Uterus (tissue), 2 donors: Measurements from ENCODE around the gene PSAP.

Experiments
- POLR2A ChIP-seq, 2 donors: fragments of 450-650 bp; IDR thresholded peaks; one replicate each; pipeline ENCODE4 v1.6.1; 2016; ENCODE audit warnings: antibody characterized with exemption in 2 of 2, mild to moderate bottlenecking in 1 of 2, moderate library complexity in 1 of 2
- TF ChIP-seq, protein P1 (sequence below), 4 experiments: fragments of 200-600 bp in 2 of 4; fragments of 450-650 bp in 2 of 4; sonication (generic) in 2 of 4; IDR thresholded peaks; one replicate each; pipeline ENCODE4 v1.5.1; 2016 to 2019; ENCODE audit warnings: antibody characterized with exemption in 4 of 4, mild to moderate bottlenecking in 2 of 4, moderate library complexity in 1 of 4

DNA sequence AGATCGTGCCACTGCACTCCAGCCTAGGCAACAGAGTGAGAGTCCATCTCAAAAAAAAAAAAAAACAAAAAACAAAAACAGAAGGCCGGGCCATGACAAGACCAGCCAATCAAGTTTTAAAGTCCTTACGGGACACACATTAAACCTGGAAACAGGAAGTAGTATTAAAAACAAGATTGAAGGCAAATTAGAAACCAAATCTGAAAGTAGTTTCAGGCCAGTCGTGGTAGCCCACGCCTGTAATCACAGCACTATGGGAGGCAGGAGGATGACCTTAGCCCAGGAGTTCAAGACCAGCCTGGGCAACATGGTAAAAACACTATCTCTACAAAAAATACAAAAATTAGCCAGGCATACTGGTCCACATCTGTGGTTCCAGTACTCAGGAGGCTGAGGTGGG, 18.1 kb downstream of the PSAP start:
- TF ChIP-seq POLR2A (IDR thresholded peaks at IDR 0.05) = no peak
- TF ChIP-seq, protein P1, sequence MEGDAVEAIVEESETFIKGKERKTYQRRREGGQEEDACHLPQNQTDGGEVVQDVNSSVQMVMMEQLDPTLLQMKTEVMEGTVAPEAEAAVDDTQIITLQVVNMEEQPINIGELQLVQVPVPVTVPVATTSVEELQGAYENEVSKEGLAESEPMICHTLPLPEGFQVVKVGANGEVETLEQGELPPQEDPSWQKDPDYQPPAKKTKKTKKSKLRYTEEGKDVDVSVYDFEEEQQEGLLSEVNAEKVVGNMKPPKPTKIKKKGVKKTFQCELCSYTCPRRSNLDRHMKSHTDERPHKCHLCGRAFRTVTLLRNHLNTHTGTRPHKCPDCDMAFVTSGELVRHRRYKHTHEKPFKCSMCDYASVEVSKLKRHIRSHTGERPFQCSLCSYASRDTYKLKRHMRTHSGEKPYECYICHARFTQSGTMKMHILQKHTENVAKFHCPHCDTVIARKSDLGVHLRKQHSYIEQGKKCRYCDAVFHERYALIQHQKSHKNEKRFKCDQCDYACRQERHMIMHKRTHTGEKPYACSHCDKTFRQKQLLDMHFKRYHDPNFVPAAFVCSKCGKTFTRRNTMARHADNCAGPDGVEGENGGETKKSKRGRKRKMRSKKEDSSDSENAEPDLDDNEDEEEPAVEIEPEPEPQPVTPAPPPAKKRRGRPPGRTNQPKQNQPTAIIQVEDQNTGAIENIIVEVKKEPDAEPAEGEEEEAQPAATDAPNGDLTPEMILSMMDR (IDR thresholded peaks at IDR 0.05) = no peak
